SK-N-SH treated with all-trans-retinoic acid at 6 μM for 48 hours (cell line): ENCODE measurements around the gene WDR46.

Experiments used
- PATZ1 ChIP-seq: fragments of 250-450 bp; sonication (Bioruptor Pico); IDR thresholded peaks from 2 replicates; pipeline ENCODE4 v1.8.0; 2020; ENCODE audit warnings: mild to moderate bottlenecking, moderate library complexity, borderline replicate concordance
- RARB ChIP-seq: fragments of 250-450 bp; sonication (Bioruptor Pico); IDR thresholded peaks from 2 replicates; pipeline ENCODE4 v1.8.0; 2021; ENCODE audit warnings: mild to moderate bottlenecking, moderate library complexity
- SNAI2 ChIP-seq: fragments of 250-450 bp; sonication (Bioruptor Pico); IDR thresholded peaks from 2 replicates; pipeline ENCODE4 v1.5.0; 2020; ENCODE audit warnings: mild to moderate bottlenecking, moderate library complexity
- ZNF70 ChIP-seq: fragments of 450-650 bp; formaldehyde crosslinking; IDR thresholded peaks from 2 replicates; pipeline ENCODE4 v1.5.0; 2020; ENCODE audit warnings: mild to moderate bottlenecking, moderate library complexity

DNA sequence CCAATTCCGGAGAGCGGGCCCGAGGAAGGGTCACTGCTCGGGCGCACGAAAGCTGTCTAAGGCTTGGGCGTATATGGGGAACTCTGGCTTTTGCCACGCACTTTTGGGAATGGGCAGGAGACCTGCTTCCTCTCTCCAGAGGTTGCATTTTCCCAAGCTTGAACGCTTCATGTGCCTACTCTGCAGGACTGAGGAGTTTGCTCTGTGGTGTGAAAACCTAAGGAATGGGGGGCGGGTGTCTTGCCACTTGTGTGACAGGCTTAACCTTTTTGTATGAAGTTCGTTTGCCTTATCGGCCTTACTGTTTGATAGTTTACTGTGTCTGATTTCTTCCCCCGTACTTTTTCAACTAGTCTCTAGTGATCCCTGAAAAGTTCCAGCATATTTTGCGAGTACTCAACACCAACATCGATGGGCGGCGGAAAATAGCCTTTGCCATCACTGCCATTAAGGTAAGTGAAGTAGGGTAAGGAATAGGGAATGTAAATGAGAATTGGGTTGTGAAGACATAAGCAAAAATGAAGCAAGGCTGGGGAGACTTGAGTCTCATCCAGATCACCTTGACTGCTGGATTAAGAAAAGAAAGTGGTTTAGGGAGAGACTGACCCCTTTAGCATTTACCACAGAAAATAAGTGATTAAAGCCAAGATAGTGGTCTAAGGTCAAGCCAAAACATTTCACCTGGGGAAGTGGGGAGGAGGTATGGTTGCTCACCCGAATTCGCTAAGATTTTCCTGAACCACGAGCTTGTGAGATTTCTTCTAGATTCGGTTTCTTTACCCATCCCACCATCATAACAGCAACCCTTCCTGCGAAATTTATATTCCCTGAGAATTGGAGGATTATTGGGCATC, 16.5 kb downstream of the WDR46 start:
- TF ChIP-seq SNAI2 (CRISPR knock-in tag) (no peak), PATZ1 (no peak), ZNF70 (no peak), RARB (CRISPR knock-in tag) (no peak)
